IPS DF 19.7 (cell line): Measurements from ENCODE around the gene MLYCD.

Experiments
- DNase-seq: peaks from one replicate; pipeline ENCODE4 v3.0.0-alpha.2; 2013; ENCODE audit warnings: low read depth, low spot score

Gene MLYCD

DNA sequence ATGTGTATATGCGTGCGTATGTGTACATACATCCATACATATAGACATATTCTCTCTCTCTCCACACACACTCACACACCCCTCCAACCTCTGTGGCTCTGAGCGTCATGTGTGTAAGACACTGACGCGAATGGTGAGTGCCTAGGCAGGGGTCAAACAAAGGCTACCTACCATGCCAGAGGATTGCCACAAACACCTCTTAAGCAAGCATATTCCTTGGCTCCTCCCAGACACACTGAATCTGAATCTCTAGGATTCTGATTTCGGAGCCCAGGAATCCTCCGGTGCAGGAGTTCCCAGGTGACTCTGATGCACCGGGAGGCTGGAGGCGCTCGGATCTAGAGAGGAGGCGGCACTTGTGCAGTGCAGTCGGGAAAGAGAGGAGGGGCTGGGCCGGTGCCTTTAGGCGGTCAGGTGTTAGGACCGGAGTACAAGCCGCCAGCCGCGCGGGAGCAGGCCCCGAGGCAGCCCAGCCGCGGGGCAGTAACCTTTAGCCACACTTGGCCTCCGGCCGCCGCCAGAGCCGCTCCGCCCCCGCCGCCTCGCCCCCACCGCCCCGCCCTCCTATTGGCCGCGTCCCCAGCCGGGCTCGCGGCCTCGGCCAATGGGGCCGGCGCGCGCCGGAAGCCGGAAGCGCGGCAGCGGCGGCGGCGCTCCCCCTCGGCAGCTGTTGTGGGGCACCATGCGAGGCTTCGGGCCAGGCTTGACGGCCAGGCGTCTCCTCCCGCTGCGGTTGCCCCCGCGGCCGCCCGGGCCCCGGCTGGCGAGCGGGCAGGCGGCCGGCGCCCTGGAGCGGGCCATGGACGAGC, at the start of gene MLYCD:
Gene MLYCD, plus strand, starts transcription at position 653 of the 809 bp plus-strand sequence. Its CDS starts 30 bp downstream, at position 683.
- DNase-seq = no peak

- DNase-seq = no peak
Measured at GRCh38 chr16:83849421-83849820, 49.5 kb upstream of the MLYCD start.

DNA sequence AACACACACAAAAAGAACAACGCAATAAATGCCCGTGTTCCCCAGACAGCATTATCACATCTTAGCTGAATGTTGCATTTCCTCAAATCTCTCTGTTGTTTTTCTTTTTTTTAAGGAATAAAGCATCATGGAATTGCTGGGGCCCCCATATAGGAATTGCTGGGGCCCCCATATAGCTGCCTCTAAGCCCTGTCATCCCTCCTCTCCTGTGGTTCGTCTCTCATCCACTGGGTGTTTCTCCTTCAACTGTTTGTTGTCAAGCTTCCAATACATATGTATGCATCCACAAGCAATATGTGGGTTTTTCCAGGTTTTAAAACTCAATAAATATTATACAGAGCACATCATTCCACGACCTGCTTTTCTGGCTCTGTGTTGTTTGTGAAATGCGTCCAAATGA, 48.0 kb upstream of the MLYCD start:
- no peak for DNase-seq

- no peak for DNase-seq
Measured at GRCh38 chr16:83851473-83851872, 47.4 kb upstream of the MLYCD start.

DNA sequence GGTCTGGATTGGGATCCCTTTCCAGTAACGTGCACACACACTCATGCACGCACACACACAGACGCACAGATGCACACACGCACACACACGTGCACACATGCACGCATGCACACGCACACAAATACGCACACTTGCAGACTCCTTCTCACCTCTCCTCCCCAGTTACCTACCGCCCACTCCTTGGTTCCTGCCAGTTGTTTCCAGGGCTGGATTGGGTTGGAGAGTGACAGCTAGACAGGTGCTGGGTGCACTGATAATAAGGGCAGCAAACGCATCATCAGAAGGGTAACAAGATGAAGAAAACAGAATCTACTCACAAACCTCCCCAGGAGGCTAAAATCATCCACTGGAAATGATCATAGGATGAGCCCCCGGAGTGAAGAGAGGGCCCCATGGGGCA, 46.1 kb upstream of the MLYCD start:
- DNase-seq = no peak

GRCh38 chr16:83853834-83854233, 45.1 kb upstream of the MLYCD start:
- DNase-seq = no peak

DNA sequence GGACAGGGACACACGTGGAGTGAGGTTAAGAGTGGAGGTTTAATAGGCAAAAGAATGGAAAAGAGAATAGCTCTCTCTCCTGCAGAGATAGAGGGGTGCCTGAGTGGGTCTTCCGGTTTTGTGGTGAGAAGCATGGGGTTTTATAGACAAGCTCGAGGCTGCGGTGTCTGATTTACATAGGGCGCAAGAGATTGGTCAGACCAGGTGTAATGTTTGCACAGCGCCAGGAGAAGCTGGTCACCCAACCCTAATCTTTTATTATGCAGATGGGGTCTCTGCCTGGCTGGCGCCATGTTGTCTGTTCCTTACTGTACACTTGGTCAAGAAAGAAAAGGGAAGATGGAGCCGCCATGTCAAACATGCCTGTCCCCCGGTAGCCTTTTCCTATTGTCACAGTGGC, 44.5 kb upstream of the MLYCD start:
- no peak for DNase-seq

GRCh38 chr16:83856792-83857191, 42.1 kb upstream of the MLYCD start:
- no peak for DNase-seq

GRCh38 chr16:83859265-83859664, 39.6 kb upstream of the MLYCD start:
- no peak for DNase-seq

DNA sequence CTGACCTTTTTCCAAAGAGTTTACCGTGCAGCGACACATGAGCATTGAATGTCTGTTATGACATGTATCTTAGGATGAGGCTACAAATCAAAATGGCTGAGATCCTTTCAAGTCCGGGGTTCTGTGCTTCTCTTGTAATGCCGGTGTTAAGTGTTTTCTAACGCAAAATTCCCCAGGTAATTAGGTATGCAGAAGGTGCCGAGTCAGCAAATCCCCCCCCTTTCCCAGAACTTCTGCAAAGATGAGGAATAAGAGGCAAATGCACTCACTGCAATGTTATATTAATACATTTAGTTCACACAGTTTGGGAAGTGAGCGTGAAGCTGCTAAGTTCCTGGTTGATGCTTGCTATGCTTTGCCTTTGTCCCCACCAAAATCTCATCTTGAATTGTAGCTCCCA, 36.3 kb upstream of the MLYCD start:
- DNase-seq = no peak

- DNase-seq = no peak
Measured at GRCh38 chr16:83863682-83864081, 35.2 kb upstream of the MLYCD start.

GRCh38 chr16:83870830-83871229, 28.1 kb upstream of the MLYCD start:
- no peak for DNase-seq

GRCh38 chr16:83878838-83879237, 20.1 kb upstream of the MLYCD start:
- no peak for DNase-seq

GRCh38 chr16:83882163-83882885, 16.6 kb upstream of the MLYCD start:
- DNase-seq = no peak

GRCh38 chr16:83886199-83886971, 12.5 kb upstream of the MLYCD start:
- DNase-seq = no peak

DNA sequence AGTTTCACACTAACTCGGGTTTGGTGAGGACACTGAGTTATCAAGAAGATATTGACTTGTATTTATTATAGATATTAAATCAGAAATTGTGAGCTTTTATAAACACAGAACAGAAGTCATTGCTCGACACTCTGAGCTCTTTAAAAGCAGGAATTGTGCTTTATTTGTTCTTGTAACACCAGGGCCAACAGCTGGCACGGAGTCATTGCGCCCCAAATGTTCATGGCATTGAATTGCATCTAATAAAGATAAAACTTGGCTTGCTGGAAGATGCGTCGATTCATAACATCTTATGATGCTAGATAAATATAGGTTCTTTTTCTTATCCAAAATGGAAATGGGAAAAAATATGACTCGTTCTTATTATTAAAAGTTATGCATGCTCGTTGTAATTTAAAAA, 11.8 kb upstream of the MLYCD start:
- no peak for DNase-seq

DNA sequence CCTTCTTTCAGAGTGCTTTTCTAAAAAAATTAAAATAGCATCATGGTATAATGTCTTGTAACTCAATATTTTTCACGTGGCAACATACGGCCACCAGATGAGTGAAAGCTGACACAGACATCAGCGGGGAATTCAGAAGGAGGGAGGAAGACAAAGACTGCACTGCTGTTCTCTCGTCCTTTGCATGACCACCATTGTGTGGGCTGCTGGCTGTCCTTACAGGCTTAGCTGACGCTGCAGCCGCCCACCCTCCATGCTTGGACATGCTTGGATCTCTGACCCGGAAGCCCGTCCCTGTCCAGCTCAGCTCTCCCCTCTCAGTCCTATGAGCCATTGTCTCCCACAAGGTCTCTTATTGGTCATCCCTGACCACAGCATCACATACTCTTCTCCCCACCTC, 11.4 kb upstream of the MLYCD start:
- DNase-seq = no peak

GRCh38 chr16:83888672-83889044, 10.3 kb upstream of the MLYCD start:
- no peak for DNase-seq

GRCh38 chr16:83890359-83890758, 8.6 kb upstream of the MLYCD start:
- DNase-seq = no peak

GRCh38 chr16:83891742-83892141, 7.2 kb upstream of the MLYCD start:
- DNase-seq = no peak

GRCh38 chr16:83895243-83895642, 3.7 kb upstream of the MLYCD start:
- no peak for DNase-seq

- no peak for DNase-seq
Measured at GRCh38 chr16:83895942-83896341, 3.0 kb upstream of the MLYCD start.
